Measurements from ENCODE around the gene BTBD8.

- TF ChIP-seq CTCF (conservative IDR thresholded peaks at IDR 0.05; ENCODE audit: low read length) (no peak), EZH2phosphoT487 (IDR thresholded peaks at IDR 0.05; ENCODE audit: borderline replicate concordance) (no peak)
Measured at GRCh38 chr1:92230736-92231135, 150.6 kb downstream of the BTBD8 start.

Data from Loucy (cell line).